Mucosa of descending colon (tissue), 3 donors: ENCODE results near the gene CAPZA3. TPM values are rescaled to one million over a fixed set of nuclear protein-coding genes. Genes with fewer than 3 reads are reported as not detected.
"Not testable (repeated sequence)": the region's sequence is repeated elsewhere in the genome, so short reads cannot be mapped to it uniquely, and the experiment has no call there.

ENCODE experiments used
- ATAC-seq: fragments of 200-7000 bp; cut with Tn5 transposase; one replicate; pipeline ENCODE4 v1.9.1; 2020; ENCODE audit warnings: mild to moderate bottlenecking, moderate library complexity
- DNase-seq, 3 donors: peaks; one replicate each; pipeline ENCODE4 v3.0.0-alpha.2; 2020
- H3K36me3 ChIP-seq: fragments of 200-600 bp; one replicate; pipeline ENCODE4 v1.8.0; 2021; ENCODE audit warnings: low read depth, mild to moderate bottlenecking
- H3K4me1 ChIP-seq: fragments of 200-600 bp; one replicate; pipeline ENCODE4 v1.8.0; 2021; ENCODE audit warnings: low read depth, mild to moderate bottlenecking
- H3K4me3 ChIP-seq: fragments of 200-600 bp; one replicate; pipeline ENCODE4 v1.8.0; 2021; ENCODE audit warnings: mild to moderate bottlenecking
- H3K9me3 ChIP-seq: fragments of 200-600 bp; one replicate; pipeline ENCODE4 v1.8.0; 2021; ENCODE audit warnings: mild to moderate bottlenecking
- intact Hi-C, 2 donors: fragments of 100-400 bp; cut with DNase I in 1 of 2; cut with micrococcal nuclease in 1 of 2; formaldehyde crosslinking; loops; one replicate each; pipeline versions ENCODE4 v1.11.0 to v1.11.1; 2022; cut with DNase I, micrococcal nuclease
- long read RNA-seq, 2 donors: library from polyadenylated mRNA; unstranded; transcript quantifications; one replicate each; pipeline ENCODE4 v2.0.0, GENCODE V29; 2019 to 2021
- total RNA-seq, 3 donors: library from RNA; stranded (reverse); fragmentation: NEBNext Ultra II Directional in 2 of 3; extraction: Animal tissue kit (Norgen Biotek cat#: 25700) in 2 of 3; gene quantifications; one replicate each; pipeline versions ENCODE4 v1.2.1 to v1.2.4, GENCODE V29; 2021 to 2023
- TF ChIP-seq, protein P1 (sequence below): fragments of 200-600 bp; IDR thresholded peaks from one replicate; pipeline ENCODE4 v1.8.0; 2022; ENCODE audit warnings: antibody characterized with exemption, mild to moderate bottlenecking
- donor health status: DM: no; HTN: no; CAD: no; lungs with moderate emphysema.
- donor health status: DM: no; HTN: no; CAD: no.
- donor health status: DM: no; HTN: yes; CAD: no.

CAPZA3 gene, protein sequence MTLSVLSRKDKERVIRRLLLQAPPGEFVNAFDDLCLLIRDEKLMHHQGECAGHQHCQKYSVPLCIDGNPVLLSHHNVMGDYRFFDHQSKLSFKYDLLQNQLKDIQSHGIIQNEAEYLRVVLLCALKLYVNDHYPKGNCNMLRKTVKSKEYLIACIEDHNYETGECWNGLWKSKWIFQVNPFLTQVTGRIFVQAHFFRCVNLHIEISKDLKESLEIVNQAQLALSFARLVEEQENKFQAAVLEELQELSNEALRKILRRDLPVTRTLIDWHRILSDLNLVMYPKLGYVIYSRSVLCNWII
- total RNA-seq: not detected
- long read RNA-seq, donor 1: 0 reads
- long read RNA-seq, donor 2: 0 reads

DNA sequence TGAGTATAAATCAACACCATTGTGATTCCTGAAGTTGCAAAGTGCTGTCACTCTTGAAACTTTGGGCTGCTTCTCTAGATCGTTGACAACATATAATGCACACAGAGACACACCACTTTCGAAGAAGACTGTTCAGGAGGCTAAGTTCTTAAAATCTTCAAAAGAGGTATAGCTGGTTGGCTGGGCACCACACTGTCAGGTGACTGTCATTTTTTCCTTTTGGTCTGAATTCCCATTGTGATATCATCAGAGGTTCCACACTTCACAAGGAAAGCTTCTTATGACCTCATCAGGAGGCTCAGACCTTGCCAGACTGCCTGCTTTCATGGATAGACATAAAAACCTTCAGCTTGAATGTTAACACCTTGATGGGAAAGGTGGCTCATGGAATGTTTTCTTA is at the start of gene CAPZA3, which contains the start of gene PLCZ1:
TSS of gene CAPZA3 (plus strand) at position 301 of the 400 bp plus-strand sequence. CDS start 150 bp downstream, outside the sequence.
TSS of gene PLCZ1 (minus strand) at position 194 of the 400 bp plus-strand sequence. CDS start 641 bp downstream, outside the sequence.
- Histone ChIP-seq H3K4me1 (no peaks in the 10 kb centered on the region), H3K4me3 (no peak within 1 kb of the TSS), H3K36me3 (no peaks in the 10 kb centered on the region), H3K9me3 (peaks cover 13% of the 10 kb centered on the region)
- ATAC-seq: no peak
- TF ChIP-seq, protein P1, sequence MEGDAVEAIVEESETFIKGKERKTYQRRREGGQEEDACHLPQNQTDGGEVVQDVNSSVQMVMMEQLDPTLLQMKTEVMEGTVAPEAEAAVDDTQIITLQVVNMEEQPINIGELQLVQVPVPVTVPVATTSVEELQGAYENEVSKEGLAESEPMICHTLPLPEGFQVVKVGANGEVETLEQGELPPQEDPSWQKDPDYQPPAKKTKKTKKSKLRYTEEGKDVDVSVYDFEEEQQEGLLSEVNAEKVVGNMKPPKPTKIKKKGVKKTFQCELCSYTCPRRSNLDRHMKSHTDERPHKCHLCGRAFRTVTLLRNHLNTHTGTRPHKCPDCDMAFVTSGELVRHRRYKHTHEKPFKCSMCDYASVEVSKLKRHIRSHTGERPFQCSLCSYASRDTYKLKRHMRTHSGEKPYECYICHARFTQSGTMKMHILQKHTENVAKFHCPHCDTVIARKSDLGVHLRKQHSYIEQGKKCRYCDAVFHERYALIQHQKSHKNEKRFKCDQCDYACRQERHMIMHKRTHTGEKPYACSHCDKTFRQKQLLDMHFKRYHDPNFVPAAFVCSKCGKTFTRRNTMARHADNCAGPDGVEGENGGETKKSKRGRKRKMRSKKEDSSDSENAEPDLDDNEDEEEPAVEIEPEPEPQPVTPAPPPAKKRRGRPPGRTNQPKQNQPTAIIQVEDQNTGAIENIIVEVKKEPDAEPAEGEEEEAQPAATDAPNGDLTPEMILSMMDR: no peak
- DNase-seq: no peak
- intact Hi-C loops: no loop called here

DNA sequence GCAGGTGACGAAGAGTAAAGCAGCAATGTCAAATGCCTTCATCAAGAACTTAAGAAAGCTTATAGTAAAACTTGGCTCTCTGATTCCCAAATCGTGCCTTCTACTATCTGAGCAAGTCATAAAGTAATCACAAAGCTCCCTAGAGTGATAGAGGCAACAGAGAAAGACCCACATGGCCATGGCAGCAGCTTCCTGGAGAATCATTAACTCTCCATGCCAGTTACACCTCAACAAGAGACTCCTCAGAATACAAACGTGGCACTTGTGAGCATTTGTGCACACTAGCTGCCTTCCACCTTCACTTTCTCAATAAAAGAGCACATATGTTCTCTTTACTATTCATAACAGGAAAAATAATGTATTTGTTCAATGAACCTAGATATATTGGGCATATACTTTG is 48.1 kb upstream of the CAPZA3 start:
- intact Hi-C loops: no loop called here
- DNase-seq (no peak), ATAC-seq (no peak)
- H3K4me1 ChIP-seq: no peaks in the 10 kb centered on the region
- TF ChIP-seq, protein P1: no peak
- no peaks in the 10 kb centered on the region for H3K9me3 ChIP-seq
- H3K4me3 ChIP-seq: no peak overlapping the region
- no peaks in the 10 kb centered on the region for H3K36me3 ChIP-seq

DNA sequence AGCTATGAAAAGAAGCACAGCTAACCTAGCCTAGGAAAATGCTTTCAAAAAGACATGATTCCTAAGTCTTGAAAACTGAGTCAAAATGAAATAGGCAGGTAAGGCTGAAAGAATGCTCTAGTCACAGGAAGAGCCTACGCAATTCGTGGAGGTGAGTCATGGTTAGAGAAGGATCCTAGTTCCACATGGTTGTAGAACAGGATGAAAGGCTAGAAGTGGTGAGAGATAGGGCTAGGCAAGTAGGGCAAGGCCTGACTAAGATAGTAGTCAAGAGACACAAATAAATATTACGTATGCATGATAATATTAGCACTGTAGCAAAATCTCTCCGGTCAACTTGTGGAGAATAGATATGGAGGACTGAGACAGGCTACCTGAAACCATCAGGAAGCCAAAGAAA is 47.3 kb upstream of the CAPZA3 start:
- no peaks in the 10 kb centered on the region for H3K36me3 ChIP-seq
- no peak for ATAC-seq
- no peaks in the 10 kb centered on the region for H3K4me1 ChIP-seq
- intact Hi-C loops: no loop called here
- H3K4me3 ChIP-seq: no peak overlapping the region
- DNase-seq: no peak
- no peaks in the 10 kb centered on the region for H3K9me3 ChIP-seq
- TF ChIP-seq, protein P1: no peak

DNA sequence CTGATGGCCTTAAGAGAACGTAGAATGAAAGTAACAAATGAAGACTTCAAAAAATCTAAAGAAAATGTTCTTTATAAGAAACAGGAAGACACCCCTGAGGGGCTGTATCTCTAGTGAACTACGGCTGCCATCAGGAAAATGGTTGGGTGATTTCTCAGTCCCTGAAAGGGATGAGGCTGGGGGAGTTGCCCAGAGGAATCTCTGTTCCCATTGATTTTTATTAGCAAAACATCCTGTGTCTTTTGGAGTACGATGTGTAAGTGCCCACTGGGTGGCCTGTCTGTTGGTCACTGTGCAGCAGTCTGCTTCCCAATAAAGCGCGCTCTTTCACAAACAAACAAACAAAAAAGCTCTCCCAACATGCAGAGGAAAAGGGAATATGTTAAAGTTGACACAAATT is 43.9 kb upstream of the CAPZA3 start:
- H3K9me3 ChIP-seq, H3K4me3 ChIP-seq, H3K36me3 ChIP-seq, ATAC-seq, H3K4me1 ChIP-seq, DNase-seq, intact Hi-C loops: not testable (repeated sequence)

DNA sequence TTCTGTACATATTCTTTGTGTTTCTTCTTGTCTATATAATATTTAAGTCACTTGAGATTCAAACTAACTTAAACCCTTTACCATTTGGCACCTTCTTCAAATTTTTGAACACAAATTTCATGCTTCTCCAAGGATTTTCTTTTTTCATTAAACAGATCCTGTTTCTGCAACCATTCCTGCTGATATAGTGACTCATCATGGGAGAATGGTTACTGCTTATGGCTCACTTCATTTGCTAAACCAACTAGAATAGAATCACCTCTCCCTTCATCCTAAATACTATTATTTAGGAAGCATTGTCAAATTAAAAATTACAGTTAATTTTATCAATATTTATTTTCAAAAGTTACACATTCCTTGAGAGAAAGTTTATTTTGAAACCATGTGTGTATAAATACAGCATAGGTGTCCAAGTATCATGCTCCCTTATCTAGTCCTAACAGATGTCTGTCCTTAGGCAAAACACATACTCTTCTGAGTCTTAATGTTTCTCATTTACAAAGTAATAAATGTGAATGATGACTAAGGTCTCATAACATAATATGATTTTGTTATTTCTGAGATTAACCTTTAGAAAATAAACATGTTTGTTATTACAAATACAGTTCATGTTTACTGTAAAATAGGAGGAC is 40.8 kb upstream of the CAPZA3 start:
- Histone ChIP-seq H3K36me3 (no peaks in the 10 kb centered on the region), H3K4me1 (no peaks in the 10 kb centered on the region), H3K9me3 (no peaks in the 10 kb centered on the region), H3K4me3 (no peak overlapping the region)
- ATAC-seq: no peak
- DNase-seq: no peak
- intact Hi-C loops: no loop called here
- TF ChIP-seq, protein P1: no peak

DNA sequence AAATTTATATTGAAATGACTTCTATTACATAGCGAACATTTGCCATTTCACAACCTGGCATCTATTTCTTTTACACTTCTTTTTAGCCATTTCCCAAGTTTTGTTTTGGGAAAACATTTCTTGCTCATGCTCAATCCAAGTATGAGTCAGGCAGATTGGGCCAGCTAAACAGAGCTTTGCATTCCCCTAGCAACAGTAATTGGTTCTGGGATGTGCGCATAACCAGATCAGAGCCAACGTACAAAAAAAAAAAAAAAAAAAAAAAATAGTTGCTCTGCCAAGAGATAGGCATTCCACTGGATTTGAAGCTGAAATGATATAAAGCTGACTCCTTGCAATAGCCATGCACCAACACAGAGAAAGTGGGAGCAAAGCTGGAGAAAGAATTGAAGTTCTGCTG is 37.6 kb upstream of the CAPZA3 start:
- intact Hi-C loops: no loop called here
- H3K4me1 ChIP-seq: no peaks in the 10 kb centered on the region
- DNase-seq: no peak
- H3K4me3 ChIP-seq: no peak overlapping the region
- ATAC-seq: peak; percentile 28
- H3K9me3 ChIP-seq: no peaks in the 10 kb centered on the region
- no peaks in the 10 kb centered on the region for H3K36me3 ChIP-seq
- TF ChIP-seq, protein P1: no peak
